Daoy (cell line): Measurements from ENCODE around the gene HOXD10. TPM values are rescaled to one million over a fixed set of nuclear protein-coding genes. Genes with fewer than 3 reads are reported as not detected.
A peak's percentile ranks its signal among the peaks of the same experiment; 100 is the strongest.

ENCODE experiments used
- DNase-seq: peaks from one replicate; pipeline ENCODE4 v3.0.0-alpha.2; 2015; ENCODE audit warnings: low read depth
- total RNA-seq: library from RNA; depleted of rRNA; stranded (reverse); fragments of >200 nt; shearing (Covaris generic); gene quantifications from 2 replicates; pipeline ENCODE4 v1.2.3, GENCODE V29; 2014

Gene HOXD10
- total RNA-seq, 1 experiment from 2014 or later: 14.8 TPM

DNA sequence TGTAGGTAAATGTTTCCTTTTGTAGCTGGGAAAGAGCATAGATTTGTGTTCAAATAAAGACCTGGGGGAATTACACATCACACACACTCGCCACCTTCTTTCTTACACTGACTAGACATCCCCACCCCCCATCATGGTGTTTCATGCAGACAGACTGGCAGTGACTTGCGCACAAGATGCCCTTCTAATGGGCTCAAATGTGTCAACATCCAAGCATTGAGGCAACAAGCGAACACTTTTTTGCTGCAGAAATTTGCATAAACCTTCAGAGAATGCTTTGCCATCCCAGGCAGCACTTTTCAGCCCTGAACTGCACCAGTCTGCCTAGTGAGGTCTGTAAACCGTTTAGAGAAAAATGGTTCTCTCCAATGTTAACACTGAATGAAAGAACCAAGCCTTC, 17.5 kb downstream of the HOXD10 start:
- no peak for DNase-seq

DNA sequence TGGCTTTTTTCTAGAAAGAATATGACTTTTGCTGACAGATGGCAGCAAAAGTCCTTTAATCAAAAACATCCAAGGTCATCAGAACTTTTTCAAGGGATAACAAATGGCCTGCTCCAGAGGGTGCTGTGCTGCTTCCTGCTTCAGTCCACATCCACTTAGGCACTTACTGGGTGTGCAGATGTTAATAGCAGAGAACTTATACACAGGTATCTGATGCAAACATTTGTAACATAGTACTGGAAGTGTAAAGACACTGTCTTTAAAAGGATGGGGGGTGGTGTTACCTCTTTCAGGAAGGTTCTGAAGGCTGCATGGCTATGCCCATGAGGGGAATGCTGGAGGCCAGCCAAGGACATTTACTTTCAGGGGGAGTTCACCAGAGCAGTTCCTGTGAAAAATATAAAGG, 18.5 kb downstream of the HOXD10 start:
- DNase-seq: no peak

DNA sequence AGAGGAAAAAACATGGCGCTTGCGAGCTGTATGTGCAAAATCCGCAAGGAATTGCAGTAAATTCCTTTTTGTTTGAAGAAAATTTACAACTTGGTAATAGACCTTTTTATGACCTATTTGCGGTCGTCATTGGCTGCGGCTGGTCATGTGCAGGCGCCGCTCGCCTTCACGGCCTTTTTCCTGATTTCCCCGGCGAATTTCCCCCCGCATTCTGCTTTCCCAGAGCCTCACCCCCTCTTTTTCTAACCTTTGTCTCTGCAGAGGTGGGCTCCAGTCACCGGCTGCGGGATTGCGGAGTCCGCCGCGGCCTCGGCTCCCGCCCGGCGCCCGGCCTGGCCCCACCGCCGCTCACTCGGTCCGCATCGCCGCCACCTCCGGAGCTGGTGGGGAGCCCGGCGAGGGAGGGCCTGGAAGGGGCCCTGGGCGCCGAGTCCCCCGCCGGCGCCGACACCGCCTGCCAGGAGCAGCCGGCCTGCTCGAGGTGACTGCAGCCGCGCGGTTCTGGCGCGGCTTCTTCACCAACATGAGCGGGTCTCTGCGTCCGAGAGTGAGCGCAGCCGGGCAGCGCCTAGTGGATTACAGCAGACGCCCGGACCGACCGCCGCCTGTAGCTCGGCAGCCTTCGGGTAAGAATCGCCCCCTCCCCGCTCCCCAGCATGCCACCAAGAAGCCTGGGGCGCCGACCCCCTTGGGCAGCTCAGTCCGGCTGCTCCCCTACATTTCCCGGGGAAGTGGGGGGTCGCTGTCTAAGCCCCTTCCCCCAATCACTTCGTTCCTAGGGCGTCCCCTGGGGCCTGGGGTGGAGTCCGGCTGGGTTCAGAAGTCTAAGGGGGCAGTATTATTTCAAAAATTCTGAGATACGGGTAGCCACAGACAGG, 20.0 kb downstream of the HOXD10 start:
- DNase-seq: peak; percentile 53

DNA sequence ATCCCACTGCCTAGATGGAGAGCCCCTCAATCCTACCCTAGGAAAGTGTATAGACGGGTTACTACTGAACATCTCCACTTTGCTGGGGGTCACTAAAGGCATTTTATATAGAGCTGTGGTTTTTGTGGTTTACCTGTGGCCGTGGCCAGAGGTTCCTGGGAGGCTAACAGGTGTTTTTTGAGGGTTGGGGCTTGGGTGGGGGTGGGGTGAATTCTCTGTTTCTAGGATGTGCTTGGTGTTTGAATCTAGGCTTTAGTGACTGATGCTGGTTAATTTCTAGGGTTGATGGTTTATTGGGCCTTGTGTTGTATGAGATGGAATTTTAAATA, 20.6 kb downstream of the HOXD10 start:
- no peak for DNase-seq

DNA sequence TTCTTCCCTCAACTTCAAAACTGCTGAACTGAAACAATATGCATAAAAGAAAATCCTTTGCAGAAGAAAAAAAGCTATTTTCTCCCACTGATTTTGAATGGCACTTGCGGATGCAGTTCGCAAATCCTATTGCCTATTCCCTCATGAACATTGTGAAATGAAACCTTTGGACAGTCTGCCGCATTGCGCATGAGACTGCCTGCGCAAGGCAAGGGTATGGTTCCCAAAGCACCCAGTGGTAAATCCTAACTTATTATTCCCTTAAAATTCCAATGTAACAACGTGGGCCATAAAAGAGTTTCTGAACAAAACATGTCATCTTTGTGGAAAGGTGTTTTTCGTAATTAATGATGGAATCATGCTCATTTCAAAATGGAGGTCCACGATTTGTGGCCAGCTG, 21.3 kb downstream of the HOXD10 start:
- no peak for DNase-seq

DNA sequence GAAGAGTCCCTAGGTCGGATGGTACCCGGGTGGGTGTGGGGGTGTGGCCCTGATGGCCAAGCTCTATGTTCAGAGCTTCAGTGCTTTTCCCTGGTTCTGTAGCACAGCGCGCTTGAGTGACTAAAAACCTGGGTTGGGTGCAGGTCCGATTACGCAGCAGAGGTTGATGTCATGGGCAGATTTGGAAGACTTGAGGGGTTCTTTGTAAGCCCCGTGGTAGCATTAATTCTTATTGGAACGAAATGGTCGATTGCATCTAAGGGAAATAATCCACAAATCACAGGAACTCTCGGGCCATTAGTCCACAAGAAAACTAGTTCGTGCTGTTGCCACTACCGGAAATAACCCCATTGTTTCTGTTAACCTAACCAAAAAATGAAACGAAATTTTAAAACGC, 21.9 kb downstream of the HOXD10 start:
- DNase-seq: no peak

DNA sequence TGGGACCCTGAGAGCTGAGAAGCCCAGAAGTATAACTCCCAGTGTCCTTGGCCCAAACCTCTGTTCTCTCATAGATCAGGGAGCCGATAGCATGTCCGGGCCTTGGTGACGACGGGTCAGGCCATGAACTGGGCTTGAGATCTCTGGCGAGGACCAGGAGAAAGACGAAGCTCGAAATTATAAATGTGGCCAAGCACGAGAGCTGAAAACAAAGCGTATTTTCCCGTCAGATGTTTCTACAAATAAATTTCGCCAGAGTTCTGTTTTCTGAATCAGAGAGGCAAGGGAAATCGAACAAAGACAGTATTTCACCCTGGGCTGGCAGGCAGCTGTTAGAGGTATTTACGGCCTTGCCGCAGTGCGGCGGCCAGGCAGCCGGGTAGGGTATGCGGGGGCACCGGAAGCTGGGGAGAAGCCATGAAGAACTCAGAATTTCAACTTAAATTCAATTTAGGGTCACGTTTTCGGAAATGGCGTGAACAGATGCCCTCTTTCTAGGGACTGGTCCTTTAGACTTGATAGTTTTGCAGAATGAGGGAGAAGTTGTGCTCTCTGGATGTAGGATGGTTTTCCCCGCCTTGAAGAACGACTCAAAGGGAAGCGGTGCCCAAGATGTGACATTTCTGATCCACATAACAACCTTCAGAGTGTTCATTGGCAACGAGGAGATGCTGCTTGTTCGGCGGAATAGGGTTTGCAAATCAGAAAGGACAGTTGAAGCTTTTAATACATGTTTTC, 22.5 kb downstream of the HOXD10 start:
- DNase-seq: no peak

DNA sequence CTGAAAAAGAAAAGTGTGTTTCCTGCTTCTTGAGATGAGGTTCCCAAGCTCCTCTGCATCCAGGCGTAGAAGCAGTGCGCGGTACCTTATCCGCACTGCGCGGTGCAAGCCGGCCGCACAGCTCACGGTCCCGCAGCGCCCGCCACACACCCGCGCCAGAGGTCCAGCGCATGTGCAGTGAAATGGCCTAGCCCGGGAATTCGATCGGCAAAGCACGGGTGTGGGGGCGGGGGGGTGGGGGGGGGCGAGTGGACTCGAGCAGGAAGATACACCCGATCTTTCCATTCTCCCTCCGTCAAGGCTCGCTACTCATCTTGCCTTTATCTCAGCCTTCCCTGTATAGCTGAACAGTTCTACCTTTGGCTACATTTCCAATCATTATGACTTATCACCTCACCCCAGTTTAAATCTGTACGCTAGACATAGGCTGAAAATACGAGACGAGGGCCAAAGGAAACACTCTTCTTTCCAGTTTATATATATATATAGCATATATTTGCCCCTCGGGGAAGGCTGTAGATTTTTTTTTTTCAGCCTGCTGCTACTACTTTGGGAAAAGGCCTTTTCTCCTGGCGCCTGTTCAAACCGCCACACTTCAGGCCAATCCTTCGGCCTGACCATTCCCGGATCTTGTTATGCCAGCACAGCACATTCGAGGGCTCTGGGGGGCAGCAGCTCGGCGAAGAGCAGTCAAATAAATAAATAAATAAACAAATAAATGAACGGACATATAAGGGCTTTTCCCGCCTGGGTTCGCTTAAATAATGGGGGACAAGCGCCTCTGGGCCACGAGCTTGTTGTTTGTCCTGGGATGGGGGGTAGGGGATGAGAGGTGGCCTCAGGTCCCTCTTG, 23.3 kb downstream of the HOXD10 start:
- DNase-seq: no peak

DNA sequence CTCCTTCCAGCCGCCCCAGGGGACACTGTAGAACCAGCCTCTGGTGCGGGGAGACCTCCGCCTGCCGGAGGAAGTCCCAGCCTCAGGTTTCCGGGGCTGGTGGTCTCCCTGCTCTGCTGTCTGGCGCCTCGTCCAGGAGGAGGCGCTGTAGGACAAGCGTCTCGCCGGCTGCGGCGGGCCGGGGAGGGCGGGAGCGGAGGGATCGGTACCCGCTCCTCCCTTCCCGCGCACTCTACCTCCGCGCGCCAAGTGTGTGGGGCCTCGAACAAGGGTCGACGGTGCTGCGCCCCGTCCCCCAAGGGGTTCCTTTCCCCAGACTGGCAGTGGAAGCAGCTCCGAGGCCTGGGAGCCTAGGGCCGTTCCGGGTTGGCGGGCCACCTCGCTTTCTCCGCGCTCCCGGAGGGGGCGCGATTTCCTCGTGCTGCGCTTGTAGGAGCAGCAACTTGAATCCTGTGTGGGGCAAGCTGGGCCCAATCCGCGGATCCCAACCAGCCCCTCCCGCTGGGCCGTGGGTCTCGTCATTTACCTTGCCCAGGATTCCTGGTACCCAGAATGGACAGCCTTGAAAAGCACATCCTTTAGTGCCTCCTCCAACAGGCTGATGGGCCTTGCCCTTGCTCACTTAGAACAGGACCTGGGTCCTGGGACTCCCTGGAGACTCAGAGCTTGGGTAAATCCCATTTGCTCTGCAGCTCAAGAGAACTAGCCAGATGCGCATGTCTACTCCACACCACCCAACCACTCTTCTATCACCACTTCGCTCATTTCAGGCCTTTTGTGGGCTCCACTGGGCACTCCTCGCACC, 24.1 kb downstream of the HOXD10 start:
- DNase-seq: peak; percentile 89

DNA sequence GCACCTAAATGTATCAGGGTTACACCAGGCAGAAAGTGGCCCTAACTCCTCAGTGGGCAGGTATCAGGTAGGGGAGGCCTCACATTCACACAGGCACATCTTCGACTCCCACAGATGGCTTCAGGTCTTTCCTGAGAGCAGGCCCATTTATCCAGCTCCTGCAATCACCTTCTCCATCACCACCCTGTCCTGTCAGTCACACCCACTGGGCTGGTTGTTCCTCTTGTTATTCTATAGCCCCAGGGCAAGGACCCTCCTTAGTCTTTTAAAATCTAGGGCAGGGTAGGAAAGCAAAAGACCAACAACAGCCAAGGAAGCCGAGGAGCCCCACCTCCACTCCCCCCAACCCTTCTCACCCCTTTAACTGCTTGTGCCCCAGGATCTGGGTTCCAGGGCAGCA, 25.7 kb downstream of the HOXD10 start:
- no peak for DNase-seq

DNA sequence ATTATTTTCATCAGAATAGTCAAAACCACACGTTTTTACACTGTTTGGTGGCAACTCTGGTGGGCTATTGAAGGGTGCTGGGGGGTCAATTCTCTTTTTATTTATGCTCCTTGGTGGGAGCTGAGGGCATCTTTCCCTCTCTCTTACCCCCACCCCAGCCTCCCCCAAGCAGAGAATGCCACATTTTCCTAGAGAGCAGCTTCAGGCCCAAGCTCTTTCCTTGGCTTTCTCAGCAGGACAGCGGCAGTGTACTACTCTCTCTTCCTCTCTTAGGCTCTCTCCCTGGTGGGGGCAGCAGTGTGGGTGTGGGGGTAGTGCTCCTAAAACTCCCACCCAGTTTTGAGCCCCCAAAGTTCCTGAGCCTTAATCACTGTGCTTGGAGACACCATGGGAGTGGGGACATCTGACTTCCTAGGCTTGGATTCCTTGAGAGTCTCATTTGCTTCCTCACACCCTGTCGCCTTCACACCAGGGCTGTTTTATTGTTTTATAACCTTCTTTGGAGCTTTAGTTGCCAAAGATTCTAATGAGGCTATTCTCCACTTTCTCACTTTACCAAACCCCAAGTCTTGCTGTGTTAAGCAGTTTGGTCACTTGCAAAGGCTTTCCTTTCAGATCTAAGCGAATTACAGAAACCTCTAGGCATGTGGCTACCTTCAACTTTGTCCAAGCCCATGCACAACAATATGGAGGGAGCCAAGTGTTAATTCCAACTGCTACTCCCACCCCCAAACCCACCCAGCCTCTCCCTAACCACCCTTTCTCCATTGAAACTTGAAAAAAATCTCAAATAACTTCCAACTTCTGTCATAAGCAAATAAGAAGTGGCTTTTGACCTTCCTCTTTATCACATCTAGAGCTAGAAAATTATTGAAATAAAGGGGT, 28.7 kb downstream of the HOXD10 start:
- DNase-seq: no peak

DNA sequence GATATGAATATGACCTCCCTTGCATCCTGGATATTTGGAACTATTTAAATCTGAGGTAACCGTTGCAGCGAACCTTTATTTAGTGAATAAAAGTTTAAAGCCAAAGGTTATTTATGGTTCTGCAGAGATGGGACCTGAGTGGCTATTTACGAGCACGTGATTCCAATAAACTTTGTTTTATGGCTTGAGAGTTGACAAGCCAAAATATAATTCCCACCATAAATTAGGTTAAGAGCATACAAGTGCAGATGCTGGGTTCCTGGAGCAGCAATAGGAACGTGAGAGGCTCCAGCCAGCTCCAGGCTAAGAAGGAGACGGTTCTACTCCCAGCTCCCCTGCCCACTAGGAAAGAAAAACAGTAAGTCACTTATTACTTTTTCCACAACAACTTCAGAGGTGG, 29.5 kb downstream of the HOXD10 start:
- no peak for DNase-seq

DNA sequence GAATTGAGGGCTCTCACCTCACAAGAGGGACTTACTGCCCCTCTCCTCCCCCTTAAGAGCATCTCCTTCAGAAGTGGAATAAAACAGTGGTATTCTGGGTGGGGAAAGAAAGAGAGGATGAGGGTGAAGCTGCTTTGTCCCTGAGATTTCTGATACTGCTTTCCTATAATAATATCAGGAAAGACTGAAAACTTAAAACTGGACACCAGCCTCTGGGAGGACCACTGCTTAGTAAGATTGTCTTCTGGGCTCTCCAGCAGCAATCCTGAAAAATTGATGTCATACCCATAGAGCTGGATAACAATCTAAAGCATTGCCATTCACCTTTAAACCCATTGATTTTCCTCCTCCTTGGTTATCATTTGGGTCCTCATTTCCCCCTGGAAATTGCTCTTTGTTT, 30.1 kb downstream of the HOXD10 start:
- no peak for DNase-seq

DNA sequence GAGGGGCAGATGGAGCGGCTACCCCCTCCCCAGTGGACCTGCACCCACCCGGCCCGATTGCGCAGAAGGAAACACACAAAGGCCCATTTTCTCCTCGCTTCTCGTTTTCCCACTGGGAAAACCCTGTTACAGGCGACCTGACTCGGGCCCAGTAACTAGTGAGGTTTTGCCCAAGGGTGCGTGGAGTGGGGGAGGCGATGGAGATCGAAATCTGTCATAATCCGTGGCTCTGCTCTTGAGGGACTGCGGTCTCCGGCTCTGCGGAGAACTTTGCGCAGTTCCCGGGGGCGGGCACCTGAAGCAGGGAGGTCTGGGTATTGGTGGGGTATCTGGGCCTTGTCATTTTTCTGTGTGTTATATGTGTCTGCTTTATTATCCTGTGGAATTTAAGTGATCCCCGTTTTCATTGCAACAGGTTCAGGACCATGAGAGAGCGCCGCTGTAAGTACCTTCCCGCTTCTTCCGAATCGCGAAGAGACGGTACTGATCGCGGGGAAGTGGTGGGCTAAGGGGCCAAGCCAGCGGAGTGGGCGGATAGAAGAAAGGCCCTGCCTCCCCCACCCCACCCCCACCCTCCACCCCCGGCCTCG, 30.7 kb downstream of the HOXD10 start:
- DNase-seq: no peak

DNA sequence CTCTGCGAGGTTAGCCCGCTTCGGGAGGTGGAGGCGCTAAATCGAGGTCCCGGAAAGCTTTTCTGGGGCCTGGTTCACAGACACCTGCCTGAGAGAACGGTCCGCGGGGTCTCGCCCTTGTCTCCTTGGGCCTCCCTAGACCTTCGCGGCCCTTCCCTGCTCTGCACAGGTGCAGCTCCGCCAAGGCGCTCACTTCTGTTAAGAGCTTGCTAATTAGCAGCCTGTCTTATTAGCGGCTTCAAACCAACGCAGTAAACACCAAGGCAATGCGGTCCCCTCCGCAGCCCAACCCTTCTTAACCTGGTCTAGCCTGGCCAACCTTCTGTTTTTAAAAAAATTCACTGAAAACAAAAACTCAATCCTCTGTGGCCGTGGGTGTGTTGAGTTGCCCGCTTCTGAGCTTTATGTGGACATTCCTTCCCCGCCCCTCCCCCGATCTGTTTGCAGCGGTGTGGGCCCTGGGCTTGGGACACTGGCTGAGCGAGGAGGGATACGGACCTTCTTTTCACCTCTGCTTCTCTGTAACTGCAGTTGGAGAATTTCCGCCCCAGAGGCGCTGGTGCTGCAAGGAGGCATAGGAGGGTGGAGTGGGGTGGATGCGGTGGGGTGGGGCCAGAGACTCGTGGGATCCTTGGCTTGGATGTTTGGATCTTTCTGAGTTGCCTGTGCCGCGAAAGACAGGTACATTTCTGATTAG, 31.4 kb downstream of the HOXD10 start:
- DNase-seq: no peak

DNA sequence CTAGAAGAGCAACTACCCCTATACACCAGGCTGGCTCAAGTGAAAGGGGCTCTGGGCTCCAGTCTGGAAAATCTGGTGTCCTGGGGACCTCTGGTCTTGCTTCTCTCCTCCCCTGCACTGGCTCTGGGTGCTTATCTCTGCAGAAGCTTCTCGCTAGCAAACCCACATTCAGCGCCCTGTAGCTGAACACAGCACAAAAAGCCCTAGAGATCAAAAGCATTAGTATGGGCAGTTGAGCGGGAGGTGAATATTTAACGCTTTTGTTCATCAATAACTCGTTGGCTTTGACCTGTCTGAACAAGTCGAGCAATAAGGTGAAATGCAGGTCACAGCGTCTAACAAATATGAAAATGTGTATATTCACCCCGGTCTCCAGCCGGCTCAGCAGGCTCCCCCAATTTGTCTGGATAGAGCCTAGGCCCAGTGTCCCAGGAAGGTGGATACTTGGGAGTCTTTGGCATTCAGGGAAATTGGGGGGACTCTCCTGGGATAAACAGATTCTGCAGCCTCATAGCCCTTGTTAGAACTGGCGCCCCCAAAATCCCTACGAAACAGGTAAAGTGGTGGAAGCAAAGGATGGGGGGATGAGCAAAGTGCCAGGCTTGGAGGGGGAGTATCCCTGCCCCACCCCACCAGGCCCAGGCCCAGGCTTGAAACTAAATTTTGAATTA, 32.3 kb downstream of the HOXD10 start:
- no peak for DNase-seq

DNA sequence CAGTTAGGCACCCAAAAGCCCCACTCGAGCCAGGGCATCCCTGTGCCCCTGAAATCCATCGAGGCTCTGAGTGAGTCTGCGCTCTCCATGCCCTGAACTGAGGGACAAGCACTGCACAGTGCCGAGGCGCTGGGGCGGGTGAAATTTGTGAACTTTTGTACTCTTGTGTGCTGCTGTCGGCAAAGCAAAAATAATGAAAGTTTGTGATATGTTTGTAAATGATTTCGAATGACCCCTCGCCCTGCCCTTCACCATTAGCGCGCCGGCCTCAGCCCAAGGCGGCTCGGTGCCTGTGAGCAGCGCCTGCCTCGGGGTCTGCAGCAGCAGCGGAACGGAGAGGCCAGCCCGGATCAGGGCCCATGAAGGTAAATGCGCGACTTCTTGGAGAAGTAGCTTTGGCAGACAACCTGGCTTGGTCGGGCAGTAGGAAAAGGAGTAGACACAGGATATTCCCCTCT, 32.9 kb downstream of the HOXD10 start:
- no peak for DNase-seq

DNA sequence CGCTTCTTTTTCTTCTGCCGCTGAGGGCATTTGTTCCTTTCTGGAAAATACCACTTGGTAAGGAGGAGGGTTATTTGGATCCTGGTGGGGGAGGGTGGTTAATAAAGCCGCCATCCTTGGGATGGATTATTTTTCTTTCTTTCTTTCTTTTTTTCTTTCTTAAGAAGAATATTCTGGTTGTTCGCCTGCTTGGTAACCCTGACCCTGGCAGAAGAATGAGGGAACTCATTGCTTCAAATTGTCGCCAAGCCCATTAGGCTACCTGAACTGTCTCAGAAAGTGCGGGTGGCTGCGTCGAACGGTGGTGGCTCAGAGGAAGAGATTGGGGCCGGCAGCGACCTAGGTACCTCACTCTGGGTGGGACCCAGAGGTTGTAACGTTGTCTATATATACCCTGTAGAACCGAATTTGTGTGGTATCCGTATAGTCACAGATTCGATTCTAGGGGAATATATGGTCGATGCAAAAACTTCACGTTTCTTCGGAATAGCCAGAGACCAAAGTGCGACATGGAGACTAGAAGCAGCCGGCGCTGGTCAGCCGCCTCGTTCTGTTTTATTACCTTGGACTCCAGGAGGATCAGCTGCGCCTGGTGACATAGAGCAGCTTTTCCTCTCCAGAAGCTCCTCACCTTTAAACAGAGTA, 33.5 kb downstream of the HOXD10 start:
- no peak for DNase-seq
